NAMALWA (cell line): Measurements from ENCODE around the gene SERPINA5.
A peak's percentile ranks its signal among the peaks of the same experiment; 100 is the strongest.

ENCODE experiments used
- DNase-seq: peaks from one replicate; pipeline ENCODE4 v3.0.0-alpha.2; 2015; ENCODE audit warnings: low spot score

Gene SERPINA5

GRCh38 chr14:94548999-94549985 is 31.9 kb upstream of the SERPINA5 start:
- peak; percentile 69 for DNase-seq

- DNase-seq: no peak
Measured at GRCh38 chr14:94550041-94550440, 31.2 kb upstream of the SERPINA5 start.

DNA sequence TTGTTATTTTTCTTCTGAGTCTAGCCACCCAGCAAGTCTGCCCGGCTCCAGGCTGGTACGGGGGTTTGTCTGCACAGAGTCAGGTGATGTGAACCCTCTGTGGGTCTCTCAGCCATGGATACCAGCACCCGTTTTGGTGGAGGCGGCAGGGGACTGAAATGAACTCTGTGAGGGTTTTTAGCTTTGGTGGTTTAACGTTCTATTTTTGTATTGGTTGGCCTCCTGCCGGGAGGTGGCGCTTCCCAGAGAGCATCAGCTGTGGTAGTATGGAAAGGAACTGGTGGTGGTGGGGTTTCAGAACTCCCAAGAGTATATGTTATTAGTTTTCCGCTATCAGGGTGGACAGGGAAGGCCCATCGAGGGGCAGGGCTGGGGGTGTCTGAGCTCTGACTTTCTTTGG is 25.2 kb upstream of the SERPINA5 start:
- DNase-seq: no peak

DNA sequence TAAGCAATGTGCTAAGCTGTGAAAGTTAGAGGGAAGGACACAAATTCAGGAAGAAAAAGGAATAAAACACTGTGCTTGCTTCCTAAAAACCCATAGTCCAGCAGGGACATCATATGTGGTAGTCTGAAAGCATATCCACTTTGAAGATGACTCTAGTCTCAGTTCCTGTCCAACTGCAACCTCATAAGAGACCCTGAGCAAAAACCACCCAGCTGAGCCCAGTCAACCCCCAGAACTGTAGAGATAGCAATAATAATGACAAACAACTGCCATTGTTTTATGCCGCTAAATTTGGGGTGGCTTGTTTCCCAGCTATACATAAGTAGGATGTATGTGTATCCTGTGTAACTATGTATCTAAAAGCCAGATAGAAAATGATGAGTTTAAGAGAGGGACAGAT is 23.9 kb upstream of the SERPINA5 start:
- no peak for DNase-seq

DNA sequence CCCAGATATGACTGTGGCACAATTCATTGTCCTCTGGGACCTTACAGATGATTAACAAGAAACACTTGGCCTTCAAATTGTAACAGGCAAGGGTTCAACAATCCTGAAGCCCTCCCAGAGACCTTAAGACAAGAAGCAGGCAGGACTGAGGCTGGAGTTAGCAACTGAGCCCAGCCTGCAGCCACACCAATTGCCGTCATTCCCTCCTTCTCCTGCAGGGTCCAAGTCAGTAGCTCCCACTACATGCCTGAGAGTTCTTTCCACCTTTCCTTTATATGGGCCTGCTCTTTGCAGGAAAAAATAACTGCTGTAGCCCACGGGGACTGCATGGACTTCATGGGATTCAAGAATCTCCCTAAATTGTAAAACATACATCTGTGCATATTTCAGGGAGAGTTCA is 22.4 kb upstream of the SERPINA5 start:
- DNase-seq: no peak

GRCh38 chr14:94559638-94560290 is 21.5 kb upstream of the SERPINA5 start:
- DNase-seq: no peak

DNA sequence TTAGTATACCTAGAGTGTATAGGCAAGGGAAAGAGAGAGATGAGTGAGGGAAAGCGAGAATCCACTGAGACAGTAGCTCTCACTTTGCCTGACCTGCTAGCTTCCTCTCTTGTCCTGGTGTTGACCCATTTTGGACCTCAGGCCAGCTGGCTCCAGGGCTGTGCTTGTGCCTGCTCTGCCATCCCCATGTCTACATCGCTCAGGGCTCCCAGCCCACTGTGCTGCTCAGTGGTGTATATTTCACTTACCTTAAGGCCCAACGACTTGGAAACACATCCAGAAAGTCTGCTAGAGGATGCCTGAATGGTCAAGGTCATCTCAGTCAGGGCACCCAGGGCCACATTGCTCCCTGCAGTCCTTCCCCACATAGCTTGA is 20.9 kb upstream of the SERPINA5 start:
- no peak for DNase-seq

- no peak for DNase-seq
Measured at GRCh38 chr14:94560751-94561655, 20.2 kb upstream of the SERPINA5 start, which contains the start of gene SERPINA4. Gene SERPINA4 (plus strand): TSS chr14:94561442. CDS start chr14:94563483, 2,041 bp downstream.

GRCh38 chr14:94561656-94562010 is 19.6 kb upstream of the SERPINA5 start:
- DNase-seq: no peak

DNA sequence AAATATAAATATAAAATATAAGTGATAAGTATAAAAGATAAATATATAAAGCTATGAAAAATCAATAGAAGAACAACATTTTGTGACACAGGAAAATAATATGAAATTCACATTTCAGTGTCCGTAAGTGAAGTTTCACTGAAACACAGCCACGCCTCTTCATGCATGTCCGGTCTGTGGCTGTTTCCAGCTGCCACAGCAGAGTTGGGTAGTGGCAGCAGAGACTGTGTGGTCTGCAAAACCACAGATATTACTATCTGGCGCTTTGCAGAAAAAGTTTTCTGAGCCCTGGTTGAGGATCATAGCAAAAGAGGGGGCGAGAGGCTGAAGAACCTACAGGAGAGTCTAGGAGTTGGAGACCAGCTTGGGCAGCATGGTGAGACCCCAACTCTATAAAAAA is 19.2 kb upstream of the SERPINA5 start:
- DNase-seq: no peak

DNA sequence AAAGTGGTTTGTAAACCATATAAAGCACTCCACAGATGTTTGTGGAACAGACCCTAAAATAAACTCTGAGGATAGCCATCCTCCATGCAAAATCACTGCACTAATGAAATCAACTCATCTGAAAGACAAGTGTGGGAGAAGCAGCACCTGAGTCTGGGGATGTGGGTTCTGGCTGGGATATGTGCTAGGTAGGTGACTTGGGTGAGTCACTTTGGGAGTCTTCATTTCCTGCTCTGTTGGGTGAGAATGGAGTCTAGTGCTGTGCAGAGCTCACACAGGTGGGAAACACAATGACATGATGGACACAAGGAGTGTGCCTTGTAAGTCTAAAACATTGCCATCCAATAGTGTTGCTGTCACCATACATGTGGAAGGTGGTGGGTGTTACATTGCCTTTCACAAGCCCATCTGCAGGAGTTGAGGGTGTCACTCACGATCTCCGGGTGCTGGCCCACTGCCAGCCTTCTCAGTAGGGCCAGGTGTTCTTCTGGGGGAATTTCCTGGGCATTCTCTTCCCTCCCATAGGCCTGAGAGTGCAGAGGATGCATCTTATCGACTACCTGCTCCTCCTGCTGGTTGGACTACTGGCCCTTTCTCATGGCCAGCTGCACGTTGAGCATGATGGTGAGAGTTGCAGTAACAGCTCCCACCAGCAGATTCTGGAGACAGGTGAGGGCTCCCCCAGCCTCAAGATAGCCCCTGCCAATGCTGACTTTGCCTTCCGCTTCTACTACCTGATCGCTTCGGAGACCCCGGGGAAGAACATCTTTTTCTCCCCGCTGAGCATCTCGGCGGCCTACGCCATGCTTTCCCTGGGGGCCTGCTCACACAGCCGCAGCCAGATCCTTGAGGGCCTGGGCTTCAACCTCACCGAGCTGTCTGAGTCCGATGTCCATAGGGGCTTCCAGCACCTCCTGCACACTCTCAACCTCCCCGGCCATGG is 18.0 kb upstream of the SERPINA5 start:
- DNase-seq: no peak

DNA sequence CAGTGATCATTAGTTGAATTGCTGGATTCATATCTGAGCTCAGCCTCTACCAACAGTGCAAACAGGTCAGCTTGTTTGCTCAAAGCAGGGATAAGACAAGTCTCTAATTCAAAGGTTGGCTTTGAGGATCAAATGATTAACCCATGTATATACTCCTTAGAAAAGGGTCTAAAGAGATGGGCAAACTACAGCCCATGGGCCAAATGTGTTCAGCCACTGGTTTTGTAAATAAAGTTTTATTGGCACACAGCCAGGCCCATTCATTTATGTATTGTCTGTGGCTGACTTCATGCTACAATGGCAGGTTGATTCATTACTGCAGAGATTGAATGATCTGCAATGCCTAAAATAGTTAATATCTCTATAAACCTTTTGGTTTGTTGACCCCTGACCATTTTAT is 16.8 kb upstream of the SERPINA5 start:
- DNase-seq: no peak

GRCh38 chr14:94568186-94568585 is 13.0 kb upstream of the SERPINA5 start:
- no peak for DNase-seq

GRCh38 chr14:94569381-94570001 is 11.7 kb upstream of the SERPINA5 start:
- no peak for DNase-seq

GRCh38 chr14:94570002-94570400 is 11.2 kb upstream of the SERPINA5 start:
- no peak for DNase-seq

GRCh38 chr14:94570440-94570839 is 10.8 kb upstream of the SERPINA5 start:
- no peak for DNase-seq

DNA sequence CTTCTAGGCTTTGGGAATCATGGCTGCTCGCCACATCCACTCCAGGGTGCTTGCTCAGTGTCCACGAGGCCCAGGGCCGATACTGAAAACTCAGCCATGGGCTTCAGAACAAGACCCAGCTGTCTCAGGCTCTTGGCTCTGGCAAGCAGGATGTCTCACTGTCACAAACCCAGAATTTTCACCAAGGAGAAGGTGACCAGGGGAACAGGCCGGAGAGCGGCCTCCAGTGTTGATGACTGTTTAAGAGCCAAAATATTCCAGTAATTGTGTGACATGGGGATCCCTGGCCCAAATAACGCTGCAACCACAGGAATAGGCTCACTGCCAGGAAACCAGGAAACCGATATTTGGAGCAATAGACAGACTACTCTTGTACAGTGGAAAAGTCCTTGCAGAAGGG is 9.8 kb upstream of the SERPINA5 start:
- no peak for DNase-seq

DNA sequence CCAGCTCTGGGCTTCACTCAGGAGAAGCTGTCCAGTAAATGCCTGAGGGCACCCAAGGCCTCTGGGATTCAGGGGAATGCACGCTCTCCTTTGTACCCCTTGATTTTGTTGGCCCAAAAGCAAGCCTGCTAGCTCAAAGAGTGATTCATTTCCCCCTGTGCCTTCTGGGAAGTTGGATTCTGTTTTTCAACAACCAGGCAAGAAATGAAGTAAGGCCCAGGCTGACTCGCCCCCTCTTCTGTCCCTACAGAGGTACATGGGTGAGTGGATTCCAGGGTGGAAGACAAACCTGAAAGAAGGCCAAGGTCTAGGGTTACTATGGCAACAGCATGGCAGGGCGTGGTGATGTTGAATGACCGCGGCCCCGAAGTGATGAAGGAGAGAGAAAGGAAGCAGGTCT is 9.3 kb upstream of the SERPINA5 start:
- DNase-seq: no peak

- DNase-seq: no peak
Measured at GRCh38 chr14:94572637-94573303, 8.5 kb upstream of the SERPINA5 start.
